Kidney glomerular epithelial cell (primary cell): ENCODE data around the gene ZNRF1.

Experiments
- DNase-seq: peaks from one replicate; lab custom pipeline; 2025; lab: John Stamatoyannopoulos, UW

Gene ZNRF1

DNA sequence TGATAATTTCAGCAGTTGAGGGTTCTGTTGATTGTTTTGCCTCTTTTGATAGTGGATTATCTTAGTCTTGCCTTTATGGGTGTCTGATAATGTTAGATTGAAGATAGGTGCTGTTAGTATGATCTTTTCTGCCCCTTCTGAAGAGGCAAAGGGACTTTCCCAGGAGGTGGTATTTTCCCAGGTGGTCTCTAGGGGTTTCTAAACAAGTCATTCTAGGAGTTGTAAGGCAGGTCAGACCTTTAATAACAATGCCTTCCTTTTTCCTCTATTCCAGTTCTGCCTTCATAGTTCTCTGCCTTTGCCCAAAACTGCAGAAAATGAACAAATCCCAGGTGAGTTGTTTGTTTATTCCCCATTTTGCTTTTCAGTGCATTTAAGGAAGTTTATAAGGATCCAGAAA, 153.8 kb downstream of the ZNRF1 start:
- no peak for DNase-seq

DNA sequence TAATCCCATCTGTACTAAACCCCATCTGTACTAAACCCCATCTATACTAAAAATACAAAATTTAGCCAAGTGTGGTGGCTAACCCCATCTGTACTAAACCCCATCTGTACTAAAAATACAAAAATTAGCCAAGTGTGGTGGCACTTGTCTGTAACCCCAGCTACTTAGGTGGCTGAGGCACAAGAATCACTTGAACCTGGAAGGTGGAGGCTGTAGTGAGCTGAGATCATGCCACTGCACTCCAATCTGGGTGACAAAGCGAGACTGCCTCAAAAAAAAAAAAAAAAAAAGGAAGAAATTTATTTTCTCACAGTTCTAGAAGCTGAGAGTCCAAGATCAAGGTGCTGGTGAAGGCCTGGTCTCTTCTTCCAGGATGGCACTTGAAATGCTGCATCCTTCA, 161.6 kb downstream of the ZNRF1 start:
- no peak for DNase-seq
